ENCODE measurements around the gene ENO4. TPM values are rescaled to one million over a fixed set of nuclear protein-coding genes. Genes with fewer than 3 reads are reported as not detected.

ENO4 gene
- total RNA-seq, 1 donor from 2014 or later, result not detected

DNA sequence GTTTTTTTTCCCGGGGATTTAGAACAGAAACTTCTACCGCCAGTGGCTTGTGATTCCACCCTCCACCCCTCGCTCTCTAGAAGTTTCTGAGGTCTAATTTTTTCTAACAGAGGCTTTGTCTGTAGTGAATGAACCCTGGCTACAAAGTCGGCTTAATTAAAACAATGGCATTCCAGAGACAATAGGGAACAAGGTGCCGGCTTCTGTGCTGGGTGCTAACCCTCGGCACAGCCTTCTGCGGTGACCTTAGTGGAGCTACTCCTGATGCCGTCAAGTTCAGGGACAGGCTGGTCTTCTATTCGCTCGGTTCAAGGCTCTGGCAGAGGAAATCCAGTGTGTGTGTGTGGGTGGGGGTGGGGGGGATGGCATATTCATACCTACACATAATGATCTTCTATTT, 32.1 kb upstream of the ENO4 start:
- DNase-seq (ENCODE audit: low spot score), result no peak
- intact Hi-C loops (cut with micrococcal nuclease), result no loop called here
- Mint-ChIP-seq H3K9me3 (no peaks in the 10 kb centered on the region), H3K36me3 (ENCODE audit: low read depth) (no peaks in the 10 kb centered on the region), H3K4me3 (ENCODE audit: low read depth) (no peak overlapping the region), H3K27ac (no peak overlapping the region), H3K4me1 (ENCODE audit: low read depth) (no peaks in the 10 kb centered on the region), H3K27me3 (ENCODE audit: low read depth) (peaks cover 3% of the 10 kb centered on the region)

DNA sequence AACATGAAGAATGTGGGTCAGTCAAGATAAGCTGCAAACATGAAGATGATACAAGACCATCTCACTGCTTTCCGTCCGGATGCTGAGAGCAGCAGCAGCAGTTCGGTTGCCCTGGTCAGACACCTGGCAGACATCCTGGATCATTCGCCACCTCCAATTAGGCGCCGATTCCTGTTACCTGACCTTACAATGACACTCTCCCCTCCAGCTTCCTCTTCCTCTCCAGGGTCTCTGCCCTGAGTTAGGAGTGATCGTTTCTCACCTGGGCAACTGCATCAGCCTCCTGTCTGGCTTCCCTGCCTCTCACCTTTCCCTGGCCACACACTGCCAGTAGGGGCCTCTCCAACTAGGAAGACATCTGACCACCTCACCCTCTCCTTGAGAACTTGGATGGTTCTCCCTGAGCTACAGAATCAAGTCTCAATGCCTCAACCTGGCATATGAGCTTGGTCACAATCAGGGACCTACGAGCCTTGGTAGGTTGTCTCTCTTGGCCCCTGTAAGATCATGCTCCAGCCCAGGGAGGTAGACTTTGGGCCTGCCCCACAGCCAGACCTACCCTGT, 31.4 kb upstream of the ENO4 start:
- Mint-ChIP-seq H3K36me3 (ENCODE audit: low read depth) (no peaks in the 10 kb centered on the region), H3K27ac (no peak overlapping the region), H3K9me3 (no peaks in the 10 kb centered on the region), H3K27me3 (ENCODE audit: low read depth) (peaks cover 3% of the 10 kb centered on the region), H3K4me3 (ENCODE audit: low read depth) (no peak overlapping the region), H3K4me1 (ENCODE audit: low read depth) (no peaks in the 10 kb centered on the region)
- DNase-seq (ENCODE audit: low spot score), result no peak
- intact Hi-C loops (cut with micrococcal nuclease), result no loop called here

DNA sequence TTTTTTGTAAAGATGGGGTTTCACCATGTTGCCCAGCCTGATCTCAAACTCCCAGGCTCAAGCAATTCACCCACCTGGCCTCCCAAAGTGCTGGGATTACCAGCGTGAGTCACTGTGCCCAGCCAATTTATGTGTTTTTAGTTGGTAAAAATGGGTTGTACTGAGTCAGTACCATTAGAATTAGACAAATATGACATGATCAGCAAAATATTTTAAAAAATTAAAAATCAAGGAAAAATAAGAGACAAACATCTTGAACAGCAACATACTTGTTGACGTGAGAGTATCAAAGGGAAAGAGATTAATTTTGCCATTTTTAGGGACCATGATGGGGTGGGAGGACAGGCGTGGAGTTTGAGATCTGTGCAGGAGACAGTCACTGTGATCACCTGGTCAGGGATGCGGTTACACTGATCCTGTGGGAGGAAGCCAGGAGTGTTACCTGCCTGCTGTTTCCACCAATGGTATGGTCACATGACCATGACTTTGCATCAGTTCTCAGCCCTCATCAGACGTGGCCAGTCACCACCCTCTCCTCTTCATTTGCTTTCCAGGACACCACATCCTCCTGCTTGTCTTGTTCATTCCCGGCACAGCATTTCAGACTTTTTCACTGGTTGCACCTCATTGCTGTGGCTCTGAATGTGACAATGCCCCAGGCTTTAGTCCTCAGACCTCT, 29.2 kb upstream of the ENO4 start:
- Mint-ChIP-seq H3K9me3 (no peaks in the 10 kb centered on the region), H3K4me3 (ENCODE audit: low read depth) (no peak overlapping the region), H3K36me3 (ENCODE audit: low read depth) (no peaks in the 10 kb centered on the region), H3K27ac (no peak overlapping the region), H3K27me3 (ENCODE audit: low read depth) (peaks cover 3% of the 10 kb centered on the region), H3K4me1 (ENCODE audit: low read depth) (no peaks in the 10 kb centered on the region)
- intact Hi-C loops (cut with micrococcal nuclease), result no loop called here
- no peak for DNase-seq (ENCODE audit: low spot score)

DNA sequence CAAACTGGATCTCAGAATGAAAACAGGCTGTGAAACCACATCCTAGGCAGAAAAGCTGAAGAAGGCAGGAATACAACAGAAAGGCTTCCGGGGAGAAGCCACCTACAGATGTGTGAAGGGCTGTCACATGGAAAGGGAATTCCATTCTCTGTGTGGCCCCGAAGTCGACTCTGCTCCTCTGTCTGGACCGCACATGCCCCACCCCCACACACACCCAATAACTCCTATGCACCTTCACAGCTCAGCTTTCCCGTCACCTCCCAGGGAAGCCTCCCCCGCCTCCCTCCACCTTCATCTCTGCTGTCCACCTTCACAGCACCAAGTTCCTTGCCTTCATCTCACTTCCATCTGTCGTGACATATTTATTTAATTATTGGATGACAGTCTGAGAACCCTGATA, 23.4 kb upstream of the ENO4 start:
- no peaks in the 10 kb centered on the region for H3K4me1 Mint-ChIP-seq (ENCODE audit: low read depth)
- intact Hi-C loops (cut with micrococcal nuclease), result no loop called here
- no peak for DNase-seq (ENCODE audit: low spot score)
- H3K27me3 Mint-ChIP-seq (ENCODE audit: low read depth), result no peaks in the 10 kb centered on the region
- H3K27ac Mint-ChIP-seq, result no peak overlapping the region
- no peaks in the 10 kb centered on the region for H3K36me3 Mint-ChIP-seq (ENCODE audit: low read depth)
- H3K4me3 Mint-ChIP-seq (ENCODE audit: low read depth), result no peak overlapping the region
- H3K9me3 Mint-ChIP-seq, result no peaks in the 10 kb centered on the region

DNA sequence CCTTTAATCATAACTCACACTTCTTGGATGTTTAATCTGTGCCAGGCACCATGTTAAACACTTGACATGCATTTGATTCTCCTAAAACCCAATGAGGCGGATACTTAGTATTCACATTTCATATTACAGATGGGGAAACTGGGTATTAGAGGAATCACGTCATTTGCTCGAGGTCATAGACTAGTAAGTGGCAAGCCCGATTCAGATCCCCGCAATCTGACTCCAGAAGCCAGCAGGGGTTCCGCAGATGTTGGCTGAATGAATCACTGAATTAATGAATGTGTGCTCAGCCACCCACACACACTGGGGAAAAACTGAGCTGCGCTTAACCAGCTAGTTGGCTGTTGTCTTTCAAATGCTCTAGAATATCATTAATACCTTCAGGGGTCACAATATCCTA, 22.5 kb upstream of the ENO4 start:
- no peaks in the 10 kb centered on the region for H3K4me1 Mint-ChIP-seq (ENCODE audit: low read depth)
- no peaks in the 10 kb centered on the region for H3K27me3 Mint-ChIP-seq (ENCODE audit: low read depth)
- no peak overlapping the region for H3K4me3 Mint-ChIP-seq (ENCODE audit: low read depth)
- H3K36me3 Mint-ChIP-seq (ENCODE audit: low read depth), result no peaks in the 10 kb centered on the region
- no peak for DNase-seq (ENCODE audit: low spot score)
- intact Hi-C loops (cut with micrococcal nuclease), result no loop called here
- H3K9me3 Mint-ChIP-seq, result no peaks in the 10 kb centered on the region
- no peak overlapping the region for H3K27ac Mint-ChIP-seq

DNA sequence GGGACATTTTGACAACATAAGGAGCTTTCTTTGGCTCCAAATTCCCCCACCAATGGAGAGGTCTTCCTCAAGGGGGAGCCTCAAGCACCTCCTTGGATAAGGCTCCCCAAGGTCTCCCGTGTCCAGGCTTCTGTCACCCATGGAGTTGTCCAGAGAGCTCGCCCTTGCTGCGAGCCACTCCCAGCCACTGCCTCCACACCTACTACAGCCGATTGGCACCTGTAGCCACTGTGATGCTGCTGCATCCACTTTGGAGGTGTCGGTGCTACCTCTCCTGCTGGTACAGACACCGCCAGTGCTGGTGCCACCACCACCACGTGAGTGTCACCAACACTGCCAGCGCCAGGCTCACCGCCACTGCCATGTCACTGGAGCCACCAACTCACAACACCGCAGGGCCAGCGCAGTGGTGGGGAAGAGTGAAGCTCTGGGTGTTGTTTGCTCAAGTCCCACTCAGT, 22.1 kb upstream of the ENO4 start:
- Mint-ChIP-seq H3K9me3 (no peaks in the 10 kb centered on the region), H3K4me1 (ENCODE audit: low read depth) (no peaks in the 10 kb centered on the region), H3K27me3 (ENCODE audit: low read depth) (no peaks in the 10 kb centered on the region), H3K4me3 (ENCODE audit: low read depth) (no peak overlapping the region), H3K36me3 (ENCODE audit: low read depth) (no peaks in the 10 kb centered on the region), H3K27ac (no peak overlapping the region)
- no peak for DNase-seq (ENCODE audit: low spot score)
- intact Hi-C loops (cut with micrococcal nuclease), result no loop called here

DNA sequence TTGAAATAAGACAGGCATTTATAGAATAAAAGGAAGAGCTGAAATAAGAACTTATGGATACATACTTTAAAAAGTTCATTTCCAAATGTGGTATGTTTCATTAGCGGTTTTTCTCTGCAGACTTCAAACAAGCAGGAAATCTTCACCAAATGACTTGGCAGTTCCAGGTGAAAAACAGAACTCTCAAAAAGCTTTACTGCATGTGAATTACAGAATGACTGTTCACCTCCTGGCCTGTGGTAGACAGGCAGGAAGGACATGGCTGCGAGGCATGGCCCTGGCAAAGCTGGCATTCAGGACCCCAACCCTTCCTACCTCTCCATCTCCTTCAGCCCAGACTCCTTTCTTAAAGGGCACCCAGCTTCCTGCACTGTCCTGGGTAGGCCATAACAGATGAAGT, 21.2 kb upstream of the ENO4 start:
- Mint-ChIP-seq H3K4me1 (ENCODE audit: low read depth) (no peaks in the 10 kb centered on the region), H3K27me3 (ENCODE audit: low read depth) (no peaks in the 10 kb centered on the region), H3K27ac (no peak overlapping the region), H3K9me3 (no peaks in the 10 kb centered on the region), H3K4me3 (ENCODE audit: low read depth) (no peak overlapping the region), H3K36me3 (ENCODE audit: low read depth) (no peaks in the 10 kb centered on the region)
- DNase-seq (ENCODE audit: low spot score), result no peak
- intact Hi-C loops (cut with micrococcal nuclease), result no loop called here

DNA sequence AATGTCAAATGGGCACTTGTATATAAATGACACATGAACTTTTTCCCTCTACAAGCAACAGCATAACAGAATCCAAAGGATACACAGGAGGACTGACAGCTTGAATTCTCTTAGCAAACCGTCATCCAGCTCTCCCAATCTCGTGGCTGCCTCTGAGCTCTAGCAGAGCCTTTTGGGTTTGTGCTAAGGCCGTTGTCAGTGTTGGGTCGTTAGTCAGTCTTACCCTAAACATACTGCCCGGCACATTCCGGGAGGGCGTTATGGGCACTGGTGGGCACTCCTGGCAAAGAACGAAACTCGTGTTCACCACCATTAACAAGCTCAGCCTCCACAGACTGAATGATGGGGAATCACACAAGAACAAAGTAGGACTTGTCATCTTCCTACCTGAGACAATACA, 19.6 kb upstream of the ENO4 start:
- intact Hi-C loops (cut with micrococcal nuclease), result no loop called here
- Mint-ChIP-seq H3K4me1 (ENCODE audit: low read depth) (no peaks in the 10 kb centered on the region), H3K27ac (no peak overlapping the region), H3K27me3 (ENCODE audit: low read depth) (no peaks in the 10 kb centered on the region), H3K9me3 (no peaks in the 10 kb centered on the region), H3K36me3 (ENCODE audit: low read depth) (no peaks in the 10 kb centered on the region), H3K4me3 (ENCODE audit: low read depth) (no peak overlapping the region)
- no peak for DNase-seq (ENCODE audit: low spot score)

DNA sequence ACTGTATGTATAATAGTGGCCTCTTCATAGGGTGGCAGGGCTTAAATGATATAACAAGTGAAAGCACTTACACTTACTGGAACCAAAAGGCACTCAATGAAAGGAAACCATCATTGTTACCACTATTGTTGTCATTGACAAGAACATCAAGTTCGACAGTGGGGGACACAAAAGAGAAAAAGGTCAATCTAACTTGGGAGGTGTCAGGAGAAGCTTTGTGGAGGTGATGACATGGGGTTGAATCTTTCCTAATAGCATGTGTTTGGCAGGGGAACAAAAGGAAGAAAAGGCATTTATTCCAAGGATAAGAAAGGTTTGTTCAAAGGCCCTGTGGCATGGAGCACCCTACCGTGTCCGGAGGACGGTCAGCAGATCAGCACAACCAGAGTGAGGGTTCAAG, 18.2 kb upstream of the ENO4 start:
- intact Hi-C loops (cut with micrococcal nuclease), result no loop called here
- no peak for DNase-seq (ENCODE audit: low spot score)
- Mint-ChIP-seq H3K9me3 (no peaks in the 10 kb centered on the region), H3K36me3 (ENCODE audit: low read depth) (no peaks in the 10 kb centered on the region), H3K4me3 (ENCODE audit: low read depth) (no peak overlapping the region), H3K27me3 (ENCODE audit: low read depth) (peaks cover 2% of the 10 kb centered on the region), H3K27ac (no peak overlapping the region), H3K4me1 (ENCODE audit: low read depth) (no peaks in the 10 kb centered on the region)

DNA sequence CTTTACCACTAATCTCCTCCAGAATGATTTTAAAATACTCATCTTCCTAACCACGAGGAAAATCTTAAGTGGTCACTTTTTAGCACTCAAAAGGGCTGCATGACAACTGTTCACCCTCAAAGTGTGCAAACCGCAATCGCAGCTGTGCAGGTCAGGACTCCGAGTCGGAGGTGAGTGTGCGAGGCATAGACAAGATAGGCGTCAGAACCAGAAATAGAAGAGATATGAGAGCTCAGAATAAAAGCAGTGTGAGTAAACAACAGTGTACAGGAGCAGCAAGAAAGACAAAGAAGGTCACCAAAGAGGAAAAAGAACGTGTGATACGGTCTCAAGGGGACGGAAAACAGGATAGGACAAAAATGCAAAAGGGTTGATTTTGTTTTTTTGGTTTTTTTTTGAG, 17.5 kb upstream of the ENO4 start:
- no peak for DNase-seq (ENCODE audit: low spot score)
- Mint-ChIP-seq H3K4me3 (ENCODE audit: low read depth) (no peak overlapping the region), H3K27ac (no peak overlapping the region), H3K36me3 (ENCODE audit: low read depth) (no peaks in the 10 kb centered on the region), H3K4me1 (ENCODE audit: low read depth) (no peaks in the 10 kb centered on the region), H3K27me3 (ENCODE audit: low read depth) (peaks cover 2% of the 10 kb centered on the region), H3K9me3 (no peaks in the 10 kb centered on the region)
- intact Hi-C loops (cut with micrococcal nuclease), result no loop called here

DNA sequence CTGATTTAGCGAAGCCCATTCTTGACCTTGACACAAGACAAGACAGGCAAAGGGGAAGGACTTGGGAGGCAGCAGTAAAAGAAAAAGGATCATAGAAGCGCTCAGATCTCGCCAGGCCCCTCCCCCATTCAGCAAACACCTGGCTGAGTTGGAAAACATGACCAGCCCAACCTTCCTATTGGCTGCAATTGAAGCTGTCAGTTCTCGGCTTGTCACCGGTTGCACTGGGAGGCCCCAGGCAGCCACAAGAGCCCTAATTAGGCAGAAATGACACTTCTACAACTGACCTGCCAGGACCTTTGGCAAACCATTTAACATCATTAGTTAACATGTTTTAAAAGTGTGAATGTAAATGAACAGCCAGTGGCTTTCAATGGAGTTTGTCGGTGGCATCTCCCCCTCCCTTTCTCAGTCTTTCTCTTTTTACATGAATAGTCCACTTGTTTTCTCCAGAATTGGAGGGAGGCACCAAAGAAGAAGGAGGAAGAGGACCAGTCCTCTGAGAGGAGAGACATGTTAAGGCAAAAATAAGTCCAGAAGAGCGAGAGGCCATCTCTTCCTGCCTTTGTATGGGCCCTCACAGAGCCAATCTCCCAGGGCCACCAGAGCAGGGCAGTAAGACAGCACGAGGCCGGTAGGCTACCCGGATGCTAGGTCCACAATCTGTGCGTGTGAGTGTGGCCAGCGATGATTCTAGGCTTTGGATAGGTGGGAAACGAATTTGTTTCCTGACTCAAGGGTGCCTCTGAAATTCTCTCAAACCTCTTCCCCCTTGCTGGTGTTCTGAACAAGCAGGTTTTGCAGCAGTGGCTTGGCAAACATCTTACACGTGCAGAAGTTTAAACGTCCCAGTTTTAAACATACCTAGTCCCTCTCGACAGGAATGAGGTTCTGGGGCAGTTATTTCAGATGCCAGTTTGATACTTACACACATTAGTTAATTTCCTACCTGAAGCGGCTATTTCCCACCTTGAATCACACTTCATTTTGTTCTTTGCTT, 15.0 kb upstream of the ENO4 start:
- no peak overlapping the region for H3K27ac Mint-ChIP-seq
- no peak overlapping the region for H3K4me3 Mint-ChIP-seq (ENCODE audit: low read depth)
- no peaks in the 10 kb centered on the region for H3K4me1 Mint-ChIP-seq (ENCODE audit: low read depth)
- peaks cover 2% of the 10 kb centered on the region for H3K27me3 Mint-ChIP-seq (ENCODE audit: low read depth)
- intact Hi-C loops (cut with micrococcal nuclease), result no loop called here
- DNase-seq (ENCODE audit: low spot score), result no peak
- H3K36me3 Mint-ChIP-seq (ENCODE audit: low read depth), result no peaks in the 10 kb centered on the region
- no peaks in the 10 kb centered on the region for H3K9me3 Mint-ChIP-seq

DNA sequence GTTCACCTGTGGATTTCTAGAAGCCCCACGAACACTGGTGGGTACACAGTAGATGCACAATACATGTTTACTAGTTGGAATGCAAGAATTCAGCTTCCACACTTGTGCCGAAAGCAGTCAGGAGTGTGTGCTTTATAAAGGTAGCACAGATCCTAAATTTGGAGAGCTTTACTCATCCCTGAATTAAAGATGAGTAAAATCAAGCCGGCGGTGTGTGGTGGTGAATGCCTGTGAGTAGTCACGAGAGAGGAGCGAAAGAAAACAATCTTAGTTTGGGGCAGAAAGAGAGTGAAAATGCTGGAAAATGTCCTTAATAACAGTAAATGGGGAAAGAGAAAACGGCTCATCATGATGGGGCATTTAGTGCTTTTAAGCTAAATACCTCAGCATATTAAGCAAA, 13.6 kb upstream of the ENO4 start:
- no peak for DNase-seq (ENCODE audit: low spot score)
- intact Hi-C loops (cut with micrococcal nuclease), result no loop called here
- H3K27me3 Mint-ChIP-seq (ENCODE audit: low read depth), result peaks cover 2% of the 10 kb centered on the region
- H3K4me3 Mint-ChIP-seq (ENCODE audit: low read depth), result no peak overlapping the region
- H3K4me1 Mint-ChIP-seq (ENCODE audit: low read depth), result no peaks in the 10 kb centered on the region
- H3K36me3 Mint-ChIP-seq (ENCODE audit: low read depth), result no peaks in the 10 kb centered on the region
- H3K9me3 Mint-ChIP-seq, result no peaks in the 10 kb centered on the region
- no peak overlapping the region for H3K27ac Mint-ChIP-seq

DNA sequence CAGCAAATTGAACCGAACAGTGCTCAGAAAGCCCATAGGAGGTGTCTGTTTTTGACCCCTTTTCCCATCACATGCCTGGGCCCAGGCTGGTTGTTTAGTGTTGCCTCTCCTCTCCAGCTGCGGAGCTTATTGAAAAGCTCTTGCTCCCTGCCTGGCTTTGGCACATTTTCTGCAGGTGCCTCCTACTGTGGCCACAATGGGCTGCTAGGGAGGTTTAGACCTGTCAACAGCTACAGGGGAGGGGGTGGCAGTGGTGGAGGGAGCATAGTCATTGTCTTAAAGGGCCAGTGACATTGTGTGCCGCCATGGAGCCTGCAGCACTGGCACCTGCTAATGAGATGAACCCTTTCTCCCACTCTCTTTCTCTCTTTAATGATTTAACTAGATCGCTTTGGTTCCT, 13.2 kb upstream of the ENO4 start:
- H3K4me3 Mint-ChIP-seq (ENCODE audit: low read depth), result no peak overlapping the region
- H3K9me3 Mint-ChIP-seq, result no peaks in the 10 kb centered on the region
- no peak overlapping the region for H3K27ac Mint-ChIP-seq
- no peaks in the 10 kb centered on the region for H3K36me3 Mint-ChIP-seq (ENCODE audit: low read depth)
- peaks cover 3% of the 10 kb centered on the region for H3K27me3 Mint-ChIP-seq (ENCODE audit: low read depth)
- H3K4me1 Mint-ChIP-seq (ENCODE audit: low read depth), result no peaks in the 10 kb centered on the region
- intact Hi-C loops (cut with micrococcal nuclease), result no loop called here
- DNase-seq (ENCODE audit: low spot score), result no peak

All from activated T-helper 2 cell treated with anti-CD3 and anti-CD28 coated beads, Interferon-gamma antibody, Interleukin-2, Interleukin-4, amounts not matched to agents 10 μg/mL and 5 μg/mL and 100 μg/mL, durations not matched to agents 14 hours and 24 hours and 36 hours (primary cell).